ENCODE results near the gene VPS26A. TPM values are rescaled to one million over a fixed set of nuclear protein-coding genes. Genes with fewer than 3 reads are reported as not detected.

The VPS26A gene
- polyA plus RNA-seq, 3 donors = 10.1 to 58.3 (median 42.1) TPM

- intact Hi-C loops (cut with micrococcal nuclease) = no loop called here
- H3K79me2 ChIP-seq (ENCODE audit: insufficient read depth, low read length) = no peaks in the 10 kb centered on the region
- H3K27ac ChIP-seq (ENCODE audit: low read depth in 1 of 2, low read length in 2 of 2) = no peak overlapping the region
- WGBS (ENCODE audit: insufficient coverage) = no CpG with 5 or more reads among the region's 1 CpG
- no peaks in the 10 kb centered on the region for H3K4me1 ChIP-seq (ENCODE audit: control insufficient read depth in 1 of 2, insufficient read depth in 2 of 2, low read length in 2 of 2)
- H4K20me1 ChIP-seq (ENCODE audit: insufficient read depth, low read length) = no peaks in the 10 kb centered on the region
- DNase-seq = no peak
- Mint-ChIP-seq H3K4me1 (no peaks in the 10 kb centered on the region), H3K27me3 (ENCODE audit: low read depth in 3 of 3) (peaks cover 0 to 3% (median 2%) of the 10 kb centered on the region in 3 donors), H3K27ac (no peak overlapping the region), H3K4me3 (no peak overlapping the region), H3K36me3 (peaks cover 54 to 71% of the 10 kb centered on the region in 2 donors), H3K9me3 (no peaks in the 10 kb centered on the region)
- TF ChIP-seq, protein P1, sequence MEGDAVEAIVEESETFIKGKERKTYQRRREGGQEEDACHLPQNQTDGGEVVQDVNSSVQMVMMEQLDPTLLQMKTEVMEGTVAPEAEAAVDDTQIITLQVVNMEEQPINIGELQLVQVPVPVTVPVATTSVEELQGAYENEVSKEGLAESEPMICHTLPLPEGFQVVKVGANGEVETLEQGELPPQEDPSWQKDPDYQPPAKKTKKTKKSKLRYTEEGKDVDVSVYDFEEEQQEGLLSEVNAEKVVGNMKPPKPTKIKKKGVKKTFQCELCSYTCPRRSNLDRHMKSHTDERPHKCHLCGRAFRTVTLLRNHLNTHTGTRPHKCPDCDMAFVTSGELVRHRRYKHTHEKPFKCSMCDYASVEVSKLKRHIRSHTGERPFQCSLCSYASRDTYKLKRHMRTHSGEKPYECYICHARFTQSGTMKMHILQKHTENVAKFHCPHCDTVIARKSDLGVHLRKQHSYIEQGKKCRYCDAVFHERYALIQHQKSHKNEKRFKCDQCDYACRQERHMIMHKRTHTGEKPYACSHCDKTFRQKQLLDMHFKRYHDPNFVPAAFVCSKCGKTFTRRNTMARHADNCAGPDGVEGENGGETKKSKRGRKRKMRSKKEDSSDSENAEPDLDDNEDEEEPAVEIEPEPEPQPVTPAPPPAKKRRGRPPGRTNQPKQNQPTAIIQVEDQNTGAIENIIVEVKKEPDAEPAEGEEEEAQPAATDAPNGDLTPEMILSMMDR (IDR thresholded peaks at IDR 0.05) = no peak
- H3K9ac ChIP-seq (ENCODE audit: insufficient read depth, low read length, poor library complexity, severe bottlenecking) = no peak overlapping the region
- no peak overlapping the region for H3K4me2 ChIP-seq (replicated peaks; ENCODE audit: extremely low read depth, low read length, poor library complexity, severe bottlenecking)
- H3K27me3 ChIP-seq (ENCODE audit: control insufficient read depth in 2 of 2, insufficient read depth in 2 of 2, low read length in 2 of 2) = no peaks in the 10 kb centered on the region
- no peaks in the 10 kb centered on the region for H3K9me3 ChIP-seq (replicated peaks in 1 of 2; ENCODE audit: control insufficient read depth in 1 of 2, insufficient read depth in 1 of 2, low read length in 2 of 2)
- H3K4me3 ChIP-seq (replicated peaks in 1 of 3; ENCODE audit: low read depth in 2 of 3, low read length in 3 of 3) = no peak overlapping the region
- no peak overlapping the region for H2AFZ ChIP-seq (ENCODE audit: insufficient read depth, low read depth, low read length, poor library complexity, severe bottlenecking)
- H3K36me3 ChIP-seq (replicated peaks in 1 of 2; ENCODE audit: control insufficient read depth in 1 of 2, insufficient read depth in 2 of 2, low read length in 2 of 2) = peaks cover 53 to 91% of the 10 kb centered on the region in 2 donors
Observed at GRCh38 chr10:69202332-69202731, 78.4 kb downstream of the VPS26A start.

GRCh38 chr10:69208761-69209160 lies 84.8 kb downstream of the VPS26A start:
- no peaks in the 10 kb centered on the region for H4K20me1 ChIP-seq (ENCODE audit: insufficient read depth, low read length)
- peaks cover 34 to 52% of the 10 kb centered on the region in 2 donors for H3K36me3 Mint-ChIP-seq
- no peak overlapping the region for H3K4me3 ChIP-seq (replicated peaks in 1 of 3; ENCODE audit: low read depth in 2 of 3, low read length in 3 of 3)
- WGBS (ENCODE audit: insufficient coverage) = 91% methylated on average over 4 of the region's 6 CpGs
- H3K36me3 ChIP-seq (replicated peaks in 1 of 2; ENCODE audit: control insufficient read depth in 1 of 2, insufficient read depth in 2 of 2, low read length in 2 of 2) = peaks cover 45 to 58% of the 10 kb centered on the region in 2 donors
- no peak overlapping the region for H2AFZ ChIP-seq (ENCODE audit: insufficient read depth, low read depth, low read length, poor library complexity, severe bottlenecking)
- no peak for DNase-seq
- TF ChIP-seq, protein P1 (IDR thresholded peaks at IDR 0.05) = no peak
- peak overlapping the region in 2 of 7 donors; percentile 33 to 78 for H3K27ac Mint-ChIP-seq
- no peak overlapping the region for H3K4me3 Mint-ChIP-seq
- no peak overlapping the region for H3K9ac ChIP-seq (ENCODE audit: insufficient read depth, low read length, poor library complexity, severe bottlenecking)
- H3K27ac ChIP-seq (ENCODE audit: low read depth in 1 of 2, low read length in 2 of 2) = no peak overlapping the region
- no peaks in the 10 kb centered on the region for H3K4me1 ChIP-seq (ENCODE audit: control insufficient read depth in 1 of 2, insufficient read depth in 2 of 2, low read length in 2 of 2)
- H3K27me3 Mint-ChIP-seq (ENCODE audit: low read depth in 3 of 3) = peaks cover 2 to 6% (median 2%) of the 10 kb centered on the region in 3 donors
- H3K9me3 Mint-ChIP-seq = no peaks in the 10 kb centered on the region
- H3K4me1 Mint-ChIP-seq = peaks cover 8% of the 10 kb centered on the region
- intact Hi-C loops (cut with micrococcal nuclease) = no loop called here
- no peaks in the 10 kb centered on the region for H3K27me3 ChIP-seq (ENCODE audit: control insufficient read depth in 2 of 2, insufficient read depth in 2 of 2, low read length in 2 of 2)
- H3K9me3 ChIP-seq (replicated peaks in 1 of 2; ENCODE audit: control insufficient read depth in 1 of 2, insufficient read depth in 1 of 2, low read length in 2 of 2) = no peaks in the 10 kb centered on the region
- H3K4me2 ChIP-seq (replicated peaks; ENCODE audit: extremely low read depth, low read length, poor library complexity, severe bottlenecking) = no peak overlapping the region
- no peaks in the 10 kb centered on the region for H3K79me2 ChIP-seq (ENCODE audit: insufficient read depth, low read length)
